Liver (tissue), 9 donors: Measurements from ENCODE around the gene MTFR1L. TPM values are rescaled to one million over a fixed set of nuclear protein-coding genes. Genes with fewer than 3 reads are reported as not detected.
A peak's percentile ranks its signal among the peaks of the same experiment; 100 is the strongest.

Source experiments
- DNase-seq: peaks from one replicate; pipeline ENCODE4 v3.0.0-alpha.2; 2017; ENCODE audit warnings: low spot score
- H3K27ac ChIP-seq, 2 donors: one replicate each; pipeline ENCODE4 v1.7.0; 2013; ENCODE audit warnings: inconsistent platforms in 2 of 2, low read length in 2 of 2, control low read depth in 1 of 2, low read depth in 1 of 2, mild to moderate bottlenecking in 1 of 2
- H3K27me3 ChIP-seq, 4 donors: one replicate each; pipeline versions ENCODE4 v1.6.1 to v1.7.0; 2013; ENCODE audit warnings: low read length in 3 of 4, inconsistent platforms in 1 of 4, mild to moderate bottlenecking in 1 of 4, moderate library complexity in 1 of 4; ENCODE audit not compliant: control insufficient read depth in 4 of 4, insufficient read depth in 4 of 4
- H3K36me3 ChIP-seq, 4 donors: one replicate each; pipeline versions ENCODE4 v1.6.1 to v1.7.0; 2013; ENCODE audit warnings: low read length in 3 of 4, mild to moderate bottlenecking in 3 of 4, low read depth in 1 of 4, moderate library complexity in 1 of 4; ENCODE audit not compliant: control insufficient read depth in 4 of 4, insufficient read depth in 3 of 4
- H3K4me1 ChIP-seq, 4 donors: one replicate each; pipeline versions ENCODE4 v1.6.1 to v1.7.0; 2013; ENCODE audit warnings: low read length in 3 of 4, mild to moderate bottlenecking in 3 of 4, moderate library complexity in 1 of 4; ENCODE audit not compliant: control insufficient read depth in 4 of 4, insufficient read depth in 4 of 4
- H3K4me3 ChIP-seq, 3 donors: one replicate each; pipeline versions ENCODE4 v1.6.1 to v1.7.0; 2013; ENCODE audit warnings: low read length in 3 of 3, control low read depth in 1 of 3, low read depth in 1 of 3, mild to moderate bottlenecking in 1 of 3
- H3K9ac ChIP-seq, 2 donors: one replicate each; pipeline ENCODE4 v1.7.0; 2013; ENCODE audit warnings: low read length in 2 of 2, mild to moderate bottlenecking in 2 of 2, moderate library complexity in 2 of 2, control low read depth in 1 of 2, low read depth in 1 of 2
- H3K9me3 ChIP-seq, 4 donors: one replicate each; pipeline versions ENCODE4 v1.6.1 to v1.7.0; 2013; ENCODE audit warnings: low read length in 3 of 4; ENCODE audit not compliant: control insufficient read depth in 4 of 4
- ATF3 ChIP-seq: IDR thresholded peaks from 2 replicates; pipeline ENCODE4 v1.6.1; 2016; ENCODE audit warnings: antibody characterized with exemption
- CTCF ChIP-seq: fragments of 150-350 bp; IDR thresholded peaks from 2 replicates; pipeline ENCODE4 v1.5.1; 2017; ENCODE audit warnings: improper control_type of control experiment, low read depth, low read length; ENCODE audit not compliant: missing input control
- EGR1 ChIP-seq, 2 donors: IDR thresholded peaks; 2 replicates each; pipeline ENCODE4 v1.6.1; 2016 to 2018; ENCODE audit warnings: antibody characterized with exemption in 2 of 2, low read depth in 2 of 2
- FOXA1 ChIP-seq: IDR thresholded peaks from 2 replicates; pipeline ENCODE4 v1.6.1; 2016; ENCODE audit warnings: antibody characterized with exemption
- FOXA2 ChIP-seq: IDR thresholded peaks from 2 replicates; pipeline ENCODE4 v1.6.1; 2016; ENCODE audit warnings: antibody characterized with exemption
- GABPA ChIP-seq, 2 donors: IDR thresholded peaks in 1 of 2; conservative IDR thresholded peaks in 1 of 2; 2 replicates each; pipeline ENCODE4 v1.6.1; 2016; ENCODE audit warnings: antibody characterized with exemption in 2 of 2, mild to moderate bottlenecking in 1 of 2, moderate library complexity in 1 of 2
- HNF4A ChIP-seq, 2 donors: conservative IDR thresholded peaks; 2 replicates each; pipeline ENCODE4 v1.6.1; 2016; ENCODE audit warnings: antibody characterized with exemption in 2 of 2, mild to moderate bottlenecking in 2 of 2
- HNF4G ChIP-seq: IDR thresholded peaks from 2 replicates; pipeline ENCODE4 v1.6.1; 2016; ENCODE audit warnings: antibody characterized with exemption
- JUND ChIP-seq, 2 donors: IDR thresholded peaks; 2 replicates each; pipeline ENCODE4 v1.6.1; 2016; ENCODE audit warnings: antibody characterized with exemption in 2 of 2
- MAX ChIP-seq: IDR thresholded peaks from 2 replicates; pipeline ENCODE4 v1.6.1; 2016; ENCODE audit warnings: antibody characterized with exemption
- NR2F2 ChIP-seq: IDR thresholded peaks from 2 replicates; pipeline ENCODE4 v1.6.1; 2016; ENCODE audit warnings: antibody characterized with exemption
- RAD21 ChIP-seq, 2 donors: IDR thresholded peaks; 2 replicates each; pipeline ENCODE4 v1.6.1; 2016; ENCODE audit warnings: antibody characterized with exemption in 2 of 2, mild to moderate bottlenecking in 2 of 2
- REST ChIP-seq: IDR thresholded peaks from 2 replicates; pipeline ENCODE4 v1.6.1; 2016; ENCODE audit warnings: antibody characterized with exemption, mild to moderate bottlenecking
- RXRA ChIP-seq, 2 donors: IDR thresholded peaks; 2 replicates each; pipeline ENCODE4 v1.6.1; 2017 to 2018; ENCODE audit warnings: antibody characterized with exemption in 2 of 2, mild to moderate bottlenecking in 1 of 2
- SP1 ChIP-seq: IDR thresholded peaks from 2 replicates; pipeline ENCODE4 v1.6.1; 2018; ENCODE audit warnings: antibody characterized with exemption, mild to moderate bottlenecking
- TAF1 ChIP-seq: conservative IDR thresholded peaks from 2 replicates; pipeline ENCODE4 v1.6.1; 2016; ENCODE audit warnings: antibody characterized with exemption, mild to moderate bottlenecking
- YY1 ChIP-seq: IDR thresholded peaks from 2 replicates; pipeline ENCODE4 v1.6.1; 2016; ENCODE audit warnings: antibody characterized with exemption, mild to moderate bottlenecking
- ZBTB33 ChIP-seq: IDR thresholded peaks from 2 replicates; pipeline ENCODE4 v1.6.1; 2016; ENCODE audit warnings: antibody characterized with exemption
- WGBS: extraction: QIAGEN DNeasy Blood & Tissue Kit; methylation state at CpG from one replicate; pipeline ENCODE4 v1.1.7; 2013; 5-methylcytosine and 5-hydroxymethylcytosine counted together
- polyA plus RNA-seq, 2 donors: library from polyadenylated mRNA; stranded (reverse) in 1 of 2; unstranded in 1 of 2; fragments of 200-250 nt in 1 of 2; fragments of >200 nt in 1 of 2; fragmentation: Nextera tagmentation in 1 of 2; extraction: Ambion mirVana in 1 of 2; gene quantifications; one replicate each; pipeline versions ENCODE4 v1.2.1 to v1.2.3, GENCODE V29; 2013 to 2015
- total RNA-seq, 2 donors: library from RNA; depleted of rRNA; stranded (reverse); fragments of >200 nt; gene quantifications; one replicate each; pipeline ENCODE4 v1.2.3, GENCODE V29; 2014
- donor health status: healthy.
- donor health status: healthy.
- donor health status: healthy.
- donor health status: healthy.
- donor health status: healthy.

The MTFR1L gene
- total and polyA plus RNA-seq, 4 donors, result 22.5 to 48.4 (median 40.2) TPM

GRCh38 chr1:25867210-25867991 lies 47.6 kb downstream of the MTFR1L start:
- peaks cover 22 to 56% (median 52%) of the 10 kb centered on the region in 4 donors for H3K4me1 ChIP-seq
- no peaks in the 10 kb centered on the region for H3K9me3 ChIP-seq
- peaks cover 0 to 4% (median 0%) of the 10 kb centered on the region in 4 donors for H3K36me3 ChIP-seq
- H3K27me3 ChIP-seq, result no peaks in the 10 kb centered on the region
- DNase-seq, result no peak
- H3K9ac ChIP-seq, result no peak overlapping the region
- WGBS, result 29% methylated on average over 9 of the region's 9 CpGs
- no peak overlapping the region for H3K4me3 ChIP-seq
- TF ChIP-seq EGR1 (IDR thresholded peaks at IDR 0.05; ENCODE audit: low read depth in 2 of 2), result peak in 1 of 2 donors; percentile 56
- peak; percentile 73 for TF ChIP-seq ZBTB33
- TF ChIP-seq SP1, result peak; percentile 89
- TF ChIP-seq NR2F2, result peak; percentile 55
- TF ChIP-seq GABPA (IDR thresholded peaks at IDR 0.05 in 1 of 2, conservative IDR thresholded peaks at IDR 0.05 in 1 of 2), result peak in 1 of 2 donors; percentile 47
- peak; percentile 45 to 81 for TF ChIP-seq JUND (IDR thresholded peaks at IDR 0.05)
- peak; percentile 67 for TF ChIP-seq ATF3
- TF ChIP-seq TAF1, result peak; percentile 26
- peak; percentile 68 for TF ChIP-seq FOXA2
- peak; percentile 23 to 41 for TF ChIP-seq RAD21 (IDR thresholded peaks at IDR 0.05)
- TF ChIP-seq RXRA (IDR thresholded peaks at IDR 0.05), result peak; percentile 79 to 92
- peak; percentile 88 for TF ChIP-seq MAX
- TF ChIP-seq YY1, result peak; percentile 76
- TF ChIP-seq HNF4A (conservative IDR thresholded peaks at IDR 0.05), result peak; percentile 88 to 92
- TF ChIP-seq CTCF, result peak; percentile 1
- no peak for TF ChIP-seq FOXA1
- TF ChIP-seq REST, result peak; percentile 77
- TF ChIP-seq HNF4G, result peak; percentile 49
- peak overlapping the region; percentile 44 to 90 for H3K27ac ChIP-seq
